Adipose tissue (tissue), 3 donors: Measurements from ENCODE around the gene VSTM4. TPM values are rescaled to one million over a fixed set of nuclear protein-coding genes. Genes with fewer than 3 reads are reported as not detected.

Source experiments
- H3K27ac ChIP-seq: one replicate; pipeline ENCODE4 v1.5.1; 2013; ENCODE audit warnings: low read depth, low read length
- WGBS, 3 donors: extraction: QIAGEN DNeasy Blood & Tissue Kit; methylation state at CpG; one replicate each; pipeline ENCODE4 v1.1.7; 2013; 5-methylcytosine and 5-hydroxymethylcytosine counted together
- polyA plus RNA-seq, 3 donors: library from polyadenylated mRNA; stranded (reverse); fragments of 200-250 nt; gene quantifications; one replicate each; pipeline ENCODE4 v1.2.3, GENCODE V29; 2013
- donor health status: healthy with polysubstance abuse.
- donor health status: Bipolar disorder and iron deficiency.
- donor health status: healthy.

VSTM4 gene
- polyA plus RNA-seq, 3 donors: 2.5 to 18.2 (median 9.4) TPM

DNA sequence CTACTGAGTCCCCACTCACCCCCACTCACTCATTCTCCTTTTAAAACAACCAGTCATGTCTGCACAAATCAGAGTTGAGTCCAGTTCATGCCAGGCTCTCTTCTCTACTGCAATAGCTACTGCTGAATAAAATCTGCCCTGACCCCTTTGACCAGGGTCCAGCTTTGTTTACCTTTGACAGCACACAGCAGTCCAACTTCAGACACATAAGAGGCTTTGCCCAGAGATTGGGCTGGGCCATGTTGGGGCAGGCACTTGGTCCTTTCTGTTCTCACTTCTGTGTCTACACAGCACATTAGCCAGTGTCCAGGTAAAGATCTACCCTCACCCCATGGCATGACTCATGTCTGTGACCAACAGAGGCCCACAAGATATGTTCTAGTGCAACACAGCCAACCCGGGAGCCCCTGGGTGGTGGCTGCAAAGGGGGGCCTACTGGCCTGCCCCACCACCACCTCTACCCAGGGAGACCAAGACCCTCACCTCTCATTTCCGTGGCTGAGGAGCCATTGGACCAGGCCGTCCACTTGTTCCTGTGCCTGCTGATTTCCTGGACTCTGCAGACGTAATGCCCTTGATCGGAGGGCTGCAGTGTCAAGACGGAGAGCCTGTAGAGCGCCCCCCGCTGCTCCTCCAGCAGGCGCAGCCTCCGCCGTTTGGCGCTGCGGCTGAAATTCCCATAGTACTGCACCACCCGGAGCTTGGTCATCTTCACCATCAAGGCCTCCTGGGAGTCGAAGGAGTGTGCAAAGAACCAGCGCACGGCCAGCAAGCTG is 8.0 kb downstream of the VSTM4 start:
- H3K27ac ChIP-seq: no peak overlapping the region
- WGBS, 3 donors: 93 to 98% (median 97%) methylated on average over 17 of the region's 17 CpGs

GRCh38 chr10:49106451-49106850 is 8.9 kb downstream of the VSTM4 start:
- H3K27ac ChIP-seq: no peak overlapping the region
- 35 to 59% (median 40%) methylated on average over 7 of the region's 7 CpGs for WGBS, 3 donors

DNA sequence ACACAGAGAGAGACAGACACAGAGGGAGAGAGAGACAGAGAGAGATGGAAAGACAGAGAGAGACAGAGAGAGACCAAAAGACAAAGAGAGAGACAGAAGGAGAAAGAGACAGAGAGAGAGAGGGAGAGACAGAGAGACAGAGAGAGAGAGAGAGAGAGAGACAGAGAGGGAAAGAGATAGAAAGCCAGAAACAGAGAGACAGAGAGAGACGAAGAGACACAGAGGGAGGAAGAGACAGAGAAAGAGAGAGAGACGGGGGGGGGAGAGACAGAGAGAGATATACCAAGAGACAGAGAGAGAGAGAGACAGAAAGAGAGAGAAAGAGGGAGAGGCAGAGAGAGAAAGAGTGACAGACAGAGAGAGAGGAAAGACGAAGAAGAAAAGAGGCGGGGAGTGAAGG is 10.2 kb downstream of the VSTM4 start:
- WGBS, 3 donors: 64 to 90% (median 76%) methylated on average over 4 of the region's 4 CpGs
- no peak overlapping the region for H3K27ac ChIP-seq

DNA sequence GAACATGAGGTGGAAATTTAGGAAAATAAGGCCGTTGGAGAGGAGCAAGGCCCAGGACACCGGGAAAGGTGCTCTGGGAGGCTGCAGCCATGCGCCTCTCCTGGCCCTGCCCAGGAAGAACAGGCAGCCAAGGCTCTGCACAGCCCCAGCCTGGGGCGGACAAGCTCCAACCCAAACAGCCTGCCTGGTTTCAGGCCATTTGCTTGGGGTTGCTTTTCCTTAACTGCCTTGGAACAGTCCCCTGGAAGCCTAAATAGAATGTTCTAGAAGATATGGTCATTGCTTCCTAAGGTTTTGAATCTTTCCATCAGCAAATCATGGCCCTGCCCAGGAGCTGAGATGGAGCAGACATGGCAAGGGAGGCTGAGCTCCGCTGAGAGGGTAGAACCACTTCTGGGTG is 11.0 kb downstream of the VSTM4 start:
- no peak overlapping the region for H3K27ac ChIP-seq
- 76 to 87% (median 86%) methylated on average over 5 of the region's 5 CpGs for WGBS, 3 donors

DNA sequence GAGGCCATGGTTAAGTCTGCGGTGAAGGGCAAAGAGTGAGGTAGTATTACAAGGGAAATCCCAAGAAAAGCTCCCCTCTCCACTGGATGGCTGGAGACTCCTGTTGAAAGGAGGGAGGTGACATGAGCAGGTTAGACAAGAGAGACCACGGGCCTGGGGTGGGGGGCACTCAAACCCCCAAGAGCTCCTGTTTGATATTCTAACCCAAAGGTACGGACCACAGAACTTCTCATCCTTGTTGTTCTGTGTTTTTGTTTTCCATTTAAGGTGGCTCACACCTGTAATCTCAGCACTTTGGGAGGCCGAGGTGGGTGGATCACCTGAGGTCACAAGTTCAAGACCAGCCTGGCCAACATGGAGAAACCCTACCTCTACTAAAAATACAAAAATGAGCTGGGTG is 11.6 kb downstream of the VSTM4 start:
- 83 to 94% (median 86%) methylated on average over 4 of the region's 4 CpGs for WGBS, 3 donors
- H3K27ac ChIP-seq: no peak overlapping the region

DNA sequence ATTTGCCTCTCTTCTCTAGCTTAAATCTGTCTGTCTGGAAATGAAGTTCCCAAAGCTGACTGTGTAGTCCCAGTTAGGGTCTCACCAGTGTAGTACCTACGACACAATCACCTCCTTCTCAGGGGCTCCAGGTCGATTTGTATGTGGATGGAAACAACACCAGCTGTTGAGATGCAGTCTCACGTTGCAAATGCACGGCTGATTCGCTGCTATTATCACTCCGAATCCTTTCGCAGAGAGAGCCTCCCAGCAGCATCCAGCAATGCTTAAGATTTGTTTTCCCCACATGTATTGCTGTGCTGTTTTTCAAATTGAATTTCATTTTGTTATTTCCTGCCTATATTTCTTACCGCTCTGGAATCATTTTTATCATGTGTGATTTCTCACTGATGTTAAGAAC is 16.3 kb downstream of the VSTM4 start:
- H3K27ac ChIP-seq: no peak overlapping the region
- WGBS, 3 donors: 51 to 87% (median 82%) methylated on average over 8 of the region's 8 CpGs

- no peak overlapping the region for H3K27ac ChIP-seq
- WGBS, 3 donors: 88 to 95% (median 93%) methylated on average over 8 of the region's 8 CpGs
Observed at GRCh38 chr10:49096890-49097445, 18.4 kb downstream of the VSTM4 start.

DNA sequence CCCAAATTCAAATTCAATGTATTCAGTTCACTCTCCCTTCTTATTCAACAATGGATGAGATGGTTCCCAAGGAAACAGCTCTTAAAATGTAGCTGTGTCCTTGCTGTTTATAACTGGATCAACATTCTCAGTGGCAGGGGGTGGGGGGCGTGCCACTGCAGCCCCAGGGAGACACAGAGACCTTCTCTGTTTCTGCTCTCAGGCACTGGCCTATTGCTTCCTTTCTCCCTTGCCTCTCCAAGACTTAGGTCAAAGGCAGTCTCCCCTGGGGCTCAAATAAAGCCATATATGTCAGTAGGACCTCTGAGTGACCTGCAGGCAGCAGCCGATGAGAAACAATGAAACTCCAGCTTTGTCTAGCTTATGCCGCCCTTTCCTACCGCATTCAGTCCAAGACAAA is 20.7 kb downstream of the VSTM4 start:
- H3K27ac ChIP-seq: no peak overlapping the region
- WGBS, 3 donors: 63 to 80% (median 76%) methylated on average over 4 of the region's 4 CpGs

GRCh38 chr10:49093922-49094321 is 21.4 kb downstream of the VSTM4 start:
- no peak overlapping the region for H3K27ac ChIP-seq
- WGBS, 3 donors: 86 to 97% (median 96%) methylated on average over 10 of the region's 10 CpGs

- WGBS, 3 donors: 85 to 92% (median 90%) methylated on average over 11 of the region's 11 CpGs
- H3K27ac ChIP-seq: no peak overlapping the region
Observed at GRCh38 chr10:49092477-49092876, 22.8 kb downstream of the VSTM4 start.

GRCh38 chr10:49091450-49092210 is 23.7 kb downstream of the VSTM4 start:
- 75 to 95% (median 92%) methylated on average over 13 of the region's 13 CpGs for WGBS, 3 donors
- no peak overlapping the region for H3K27ac ChIP-seq

DNA sequence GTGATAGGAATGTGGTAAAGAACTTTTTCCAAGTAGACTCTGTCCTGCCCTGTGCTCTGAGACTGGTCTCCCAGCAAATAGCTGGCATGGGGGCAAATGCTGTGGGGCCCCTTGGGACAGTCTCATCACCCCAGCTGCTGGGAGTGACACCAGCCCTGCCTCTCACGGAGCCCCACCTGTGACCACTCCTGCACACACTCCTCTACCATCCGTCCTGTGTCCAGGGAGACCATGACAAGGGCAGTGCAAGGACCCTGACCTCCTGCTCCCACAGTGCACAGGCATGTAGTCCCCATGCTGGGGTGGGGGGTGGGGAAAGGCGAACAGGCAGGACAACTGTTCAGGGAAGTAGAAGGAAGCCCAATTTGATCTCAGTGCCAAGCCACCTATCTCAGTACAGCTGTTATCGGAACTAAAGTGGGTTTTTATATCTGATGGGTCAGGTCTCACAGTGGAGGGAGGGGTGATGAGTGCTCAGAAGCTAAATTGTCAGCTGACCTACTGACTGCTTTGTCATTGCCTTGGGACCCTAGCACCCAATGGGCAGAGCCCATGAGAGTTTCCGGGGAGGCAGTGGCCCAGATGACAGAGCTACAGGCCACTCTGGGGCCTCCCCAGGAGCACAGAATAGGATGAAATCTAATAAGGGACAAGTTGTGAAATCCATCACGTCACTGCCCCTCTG is 24.5 kb downstream of the VSTM4 start:
- no peak overlapping the region for H3K27ac ChIP-seq
- 63 to 90% (median 86%) methylated on average over 6 of the region's 6 CpGs for WGBS, 3 donors

GRCh38 chr10:49090189-49090575 is 25.1 kb downstream of the VSTM4 start:
- 29 to 50% (median 43%) methylated on average over 1 of the region's 1 CpG for WGBS, 3 donors
- no peak overlapping the region for H3K27ac ChIP-seq

GRCh38 chr10:49089557-49090188 is 25.6 kb downstream of the VSTM4 start:
- 47 to 60% (median 55%) methylated on average over 3 of the region's 3 CpGs for WGBS, 3 donors
- no peak overlapping the region for H3K27ac ChIP-seq

GRCh38 chr10:49089152-49089551 is 26.2 kb downstream of the VSTM4 start:
- no peak overlapping the region for H3K27ac ChIP-seq
- WGBS, 3 donors: 84 to 86% (median 86%) methylated on average over 2 of the region's 2 CpGs

DNA sequence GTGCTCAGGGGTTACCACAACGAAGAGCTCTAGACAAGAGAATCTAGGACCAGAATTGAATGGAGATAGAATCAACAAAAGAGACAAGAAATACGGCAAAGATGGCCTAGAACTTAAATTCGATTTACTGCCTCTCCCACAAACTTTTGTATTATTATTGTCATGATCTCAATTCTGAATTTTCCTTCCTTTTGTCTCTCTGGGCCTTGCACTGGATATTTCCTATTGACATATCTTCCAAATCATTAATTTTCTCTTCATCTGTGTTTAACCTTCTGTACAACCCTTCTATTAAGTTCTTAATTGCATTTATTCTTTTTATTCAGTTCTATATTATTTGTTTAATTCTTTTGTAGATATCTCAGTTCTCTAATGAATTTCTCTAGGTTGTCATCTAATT is 28.4 kb downstream of the VSTM4 start:
- 65 to 94% (median 90%) methylated on average over 3 of the region's 3 CpGs for WGBS, 3 donors
- H3K27ac ChIP-seq: no peak overlapping the region

DNA sequence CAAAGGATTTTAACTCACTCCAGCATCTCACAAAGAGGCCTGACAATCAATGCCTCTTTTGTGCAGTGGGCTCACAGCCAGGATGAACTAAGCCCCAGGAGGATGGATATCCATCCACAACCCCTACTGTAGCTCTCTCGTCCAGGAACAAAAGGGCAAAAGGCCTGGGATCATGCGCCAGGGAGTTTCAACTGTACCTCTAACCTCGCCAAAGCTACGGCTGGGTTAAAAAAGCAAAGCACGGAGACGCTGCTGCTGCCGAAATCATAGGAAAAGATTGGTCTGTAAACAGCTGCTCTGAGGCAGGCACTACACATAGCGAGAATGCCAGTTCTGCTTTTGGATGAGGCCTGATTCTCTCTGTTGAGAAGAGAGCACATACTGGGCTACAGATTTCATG is 32.1 kb downstream of the VSTM4 start:
- H3K27ac ChIP-seq: no peak overlapping the region
- WGBS, 3 donors: 60 to 69% (median 64%) methylated on average over 8 of the region's 8 CpGs

GRCh38 chr10:49082766-49083165 is 32.6 kb downstream of the VSTM4 start:
- WGBS, 3 donors: 81 to 95% (median 88%) methylated on average over 2 of the region's 2 CpGs
- H3K27ac ChIP-seq: no peak overlapping the region
